ENCODE results near the gene PPP1R18. TPM values are rescaled to one million over a fixed set of nuclear protein-coding genes. Genes with fewer than 3 reads are reported as not detected.

The PPP1R18 gene
- total and polyA plus RNA-seq, 9 of the 15 experiments (the other 6 are each of a cell fraction or from before 2014, with no cell fraction given) = 12.0 to 99.2 (median 42.6) TPM

DNA sequence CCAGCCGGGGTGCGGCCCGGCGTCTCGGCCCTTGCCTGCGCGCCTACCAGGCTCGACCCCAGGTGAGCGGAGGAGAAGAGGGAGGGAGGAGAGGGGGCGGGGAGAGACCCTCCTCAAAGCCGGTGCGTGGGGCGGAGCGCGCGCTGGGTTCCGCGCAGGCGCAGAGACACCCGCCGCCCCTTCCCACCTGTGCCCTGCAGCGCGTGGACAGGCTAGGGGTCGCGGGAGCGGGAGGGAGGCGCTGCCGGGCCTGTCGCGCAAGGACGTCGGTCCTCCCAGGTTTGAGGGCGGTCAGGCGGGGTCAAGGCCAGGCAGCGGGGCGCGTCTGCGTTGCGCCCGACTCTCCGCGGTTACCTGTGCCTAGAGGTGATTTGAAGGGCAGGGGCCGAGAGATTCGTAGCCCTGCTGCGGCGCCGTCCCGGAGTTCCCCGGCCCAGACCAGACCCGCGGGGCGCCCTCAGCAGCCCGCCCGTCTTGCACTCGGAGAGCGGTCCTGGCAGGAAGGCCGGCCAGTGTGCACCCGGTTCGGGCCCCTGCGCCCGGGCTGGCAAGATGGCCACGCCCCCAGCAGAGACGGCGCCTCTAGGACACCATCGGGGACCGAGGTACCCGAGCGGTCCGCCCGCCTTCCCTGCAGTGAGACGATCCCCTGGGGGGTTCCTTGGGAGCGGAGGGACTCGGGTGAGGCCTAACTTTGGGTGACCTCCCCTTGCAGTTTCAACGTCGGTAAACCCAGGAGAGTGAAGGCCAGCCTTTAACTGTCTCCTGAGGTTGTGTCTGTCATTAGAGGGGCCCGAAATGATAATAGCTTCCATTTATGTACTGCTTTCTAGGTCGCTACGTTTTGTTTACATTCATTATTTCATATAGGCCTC, 39.0 kb downstream of the PPP1R18 start (continued):
- TF ChIP-seq THAP7 (CRISPR knock-in tag; IDR thresholded peaks at IDR 0.05) (no peak), ZNF311 (CRISPR knock-in tag; IDR thresholded peaks at IDR 0.05) (no peak), MLLT1 (IDR thresholded peaks at IDR 0.05) (peak in 1 of 2 experiments; percentile 19; a peak in 1 of 4 replicates), CHD1 (IDR thresholded peaks at IDR 0.05; ENCODE audit: low read length) (peak; percentile 69), POLR3G (IDR thresholded peaks at IDR 0.05; ENCODE audit: extremely low read depth, insufficient read length, insufficient replicate concordance) (no peak), CEBPG (CRISPR knock-in tag; IDR thresholded peaks at IDR 0.05) (no peak), CEBPG (tag; conservative IDR thresholded peaks at IDR 0.05 in 1 of 2, IDR thresholded peaks at IDR 0.05 in 1 of 2) (no peak), LEF1 (IDR thresholded peaks at IDR 0.05) (no peak; the same call in 1 of the 2 replicates), ZNF143 (CRISPR knock-in tag; IDR thresholded peaks at IDR 0.05) (peak; percentile 54; the same call in 1 of the 2 replicates), NFYB (IDR thresholded peaks at IDR 0.05; ENCODE audit: extremely low read depth, insufficient read length) (no peak), DIDO1 (tag; IDR thresholded peaks at IDR 0.05; ENCODE audit: low read depth) (no peak), RAD21 (CRISPR knock-in tag; conservative IDR thresholded peaks at IDR 0.05 in 1 of 2, IDR thresholded peaks at IDR 0.05 in 1 of 2) (peak in 1 of 2 experiments; percentile 2; a peak in 1 of 4 replicates), ZNF717 (CRISPR knock-in tag; IDR thresholded peaks at IDR 0.05) (no peak), ZNF224 (CRISPR knock-in tag; IDR thresholded peaks at IDR 0.05) (no peak), CREB1 (IDR thresholded peaks at IDR 0.05) (no peak), CREB1 (CRISPR knock-in tag; IDR thresholded peaks at IDR 0.05) (no peak), JUN (IDR thresholded peaks at IDR 0.05; ENCODE audit: borderline replicate concordance, low read depth, low read length) (0 out of 2 replicates have a peak, but pooled peaks have one; percentile 3), JUN (CRISPR knock-in tag; IDR thresholded peaks at IDR 0.05; ENCODE audit: borderline replicate concordance) (peak; percentile 90; the same call in 1 of the 2 replicates), ARID2 (IDR thresholded peaks at IDR 0.05) (no peak)
- TF ChIP-seq, protein P1, sequence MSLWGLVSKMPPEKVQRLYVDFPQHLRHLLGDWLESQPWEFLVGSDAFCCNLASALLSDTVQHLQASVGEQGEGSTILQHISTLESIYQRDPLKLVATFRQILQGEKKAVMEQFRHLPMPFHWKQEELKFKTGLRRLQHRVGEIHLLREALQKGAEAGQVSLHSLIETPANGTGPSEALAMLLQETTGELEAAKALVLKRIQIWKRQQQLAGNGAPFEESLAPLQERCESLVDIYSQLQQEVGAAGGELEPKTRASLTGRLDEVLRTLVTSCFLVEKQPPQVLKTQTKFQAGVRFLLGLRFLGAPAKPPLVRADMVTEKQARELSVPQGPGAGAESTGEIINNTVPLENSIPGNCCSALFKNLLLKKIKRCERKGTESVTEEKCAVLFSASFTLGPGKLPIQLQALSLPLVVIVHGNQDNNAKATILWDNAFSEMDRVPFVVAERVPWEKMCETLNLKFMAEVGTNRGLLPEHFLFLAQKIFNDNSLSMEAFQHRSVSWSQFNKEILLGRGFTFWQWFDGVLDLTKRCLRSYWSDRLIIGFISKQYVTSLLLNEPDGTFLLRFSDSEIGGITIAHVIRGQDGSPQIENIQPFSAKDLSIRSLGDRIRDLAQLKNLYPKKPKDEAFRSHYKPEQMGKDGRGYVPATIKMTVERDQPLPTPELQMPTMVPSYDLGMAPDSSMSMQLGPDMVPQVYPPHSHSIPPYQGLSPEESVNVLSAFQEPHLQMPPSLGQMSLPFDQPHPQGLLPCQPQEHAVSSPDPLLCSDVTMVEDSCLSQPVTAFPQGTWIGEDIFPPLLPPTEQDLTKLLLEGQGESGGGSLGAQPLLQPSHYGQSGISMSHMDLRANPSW (CRISPR knock-in tag; IDR thresholded peaks at IDR 0.05) = peak; percentile 42; the same call in 1 of the 2 replicates
- TF ChIP-seq, protein P2, sequence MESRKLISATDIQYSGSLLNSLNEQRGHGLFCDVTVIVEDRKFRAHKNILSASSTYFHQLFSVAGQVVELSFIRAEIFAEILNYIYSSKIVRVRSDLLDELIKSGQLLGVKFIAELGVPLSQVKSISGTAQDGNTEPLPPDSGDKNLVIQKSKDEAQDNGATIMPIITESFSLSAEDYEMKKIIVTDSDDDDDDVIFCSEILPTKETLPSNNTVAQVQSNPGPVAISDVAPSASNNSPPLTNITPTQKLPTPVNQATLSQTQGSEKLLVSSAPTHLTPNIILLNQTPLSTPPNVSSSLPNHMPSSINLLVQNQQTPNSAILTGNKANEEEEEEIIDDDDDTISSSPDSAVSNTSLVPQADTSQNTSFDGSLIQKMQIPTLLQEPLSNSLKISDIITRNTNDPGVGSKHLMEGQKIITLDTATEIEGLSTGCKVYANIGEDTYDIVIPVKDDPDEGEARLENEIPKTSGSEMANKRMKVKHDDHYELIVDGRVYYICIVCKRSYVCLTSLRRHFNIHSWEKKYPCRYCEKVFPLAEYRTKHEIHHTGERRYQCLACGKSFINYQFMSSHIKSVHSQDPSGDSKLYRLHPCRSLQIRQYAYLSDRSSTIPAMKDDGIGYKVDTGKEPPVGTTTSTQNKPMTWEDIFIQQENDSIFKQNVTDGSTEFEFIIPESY (CRISPR knock-in tag; IDR thresholded peaks at IDR 0.05) = no peak
